GM18519 (cell line): Measurements from ENCODE around the gene MAPK4.

ENCODE experiments used
- ATAC-seq: cut with Tn5 transposase; IDR thresholded peaks from one replicate; pipeline ENCODE4 v1.9.1; 2021; ENCODE audit warnings: mild to moderate bottlenecking, moderate library complexity; ENCODE audit not compliant: unreplicated experiment, low FRiP score

MAPK4 gene

DNA sequence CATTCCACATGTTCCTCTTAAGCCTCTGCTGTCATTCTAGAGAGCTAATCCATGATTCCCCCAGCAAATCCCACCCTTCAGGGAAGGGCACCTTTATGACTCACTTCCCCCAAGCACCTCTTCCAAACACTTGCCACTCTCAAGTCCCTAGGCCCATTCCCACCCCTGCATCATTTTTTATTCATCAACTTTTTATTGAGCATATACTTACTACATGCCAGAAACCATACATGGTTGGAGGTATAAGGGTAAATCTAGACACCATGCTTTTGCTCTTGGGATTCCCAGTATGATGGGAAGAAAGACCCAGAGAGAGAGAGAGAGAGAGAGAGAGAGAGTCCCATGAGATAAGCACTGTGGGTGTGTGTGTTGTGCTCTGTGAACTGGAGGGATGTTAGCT is 87.9 kb downstream of the MAPK4 start:
- ATAC-seq: no peak

DNA sequence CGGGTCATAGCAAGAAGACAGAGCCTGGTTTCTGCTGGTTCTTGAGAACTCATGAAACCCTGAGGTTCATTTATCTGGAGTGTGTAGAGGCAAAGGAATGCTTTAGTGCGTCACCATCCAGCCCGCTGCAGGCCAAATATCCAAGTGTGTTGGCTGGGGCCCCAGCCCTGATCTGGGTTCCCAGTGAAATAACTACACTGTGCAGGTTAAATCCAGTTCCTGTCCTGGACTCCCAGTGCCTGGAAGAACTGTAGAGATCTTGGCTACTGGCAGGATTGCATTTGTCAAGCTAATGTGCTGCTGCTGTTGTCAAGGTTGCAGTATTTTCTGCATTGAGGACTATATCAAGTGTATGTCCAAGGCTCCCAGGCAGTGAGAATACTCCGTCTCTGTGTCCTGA is 89.9 kb downstream of the MAPK4 start:
- ATAC-seq: no peak

DNA sequence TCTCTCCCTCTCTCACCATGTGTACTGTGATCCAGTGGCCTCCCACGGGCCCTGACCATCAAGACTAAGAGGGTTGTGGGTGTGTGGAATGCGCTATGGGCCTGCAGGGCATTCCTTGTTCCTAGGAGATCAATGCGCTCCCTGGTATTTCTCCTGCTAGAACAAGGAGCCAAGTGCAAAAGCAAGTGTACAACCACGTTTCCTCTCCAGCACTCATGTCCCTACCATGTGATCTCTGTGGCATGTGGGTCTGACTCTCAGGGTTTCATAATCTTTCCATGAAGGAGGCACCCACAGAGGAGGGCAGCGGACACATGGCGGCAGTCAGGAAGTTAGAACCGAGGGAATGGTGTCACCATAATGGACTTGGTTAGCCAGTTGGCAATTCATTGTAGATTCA is 91.4 kb downstream of the MAPK4 start:
- ATAC-seq: no peak

DNA sequence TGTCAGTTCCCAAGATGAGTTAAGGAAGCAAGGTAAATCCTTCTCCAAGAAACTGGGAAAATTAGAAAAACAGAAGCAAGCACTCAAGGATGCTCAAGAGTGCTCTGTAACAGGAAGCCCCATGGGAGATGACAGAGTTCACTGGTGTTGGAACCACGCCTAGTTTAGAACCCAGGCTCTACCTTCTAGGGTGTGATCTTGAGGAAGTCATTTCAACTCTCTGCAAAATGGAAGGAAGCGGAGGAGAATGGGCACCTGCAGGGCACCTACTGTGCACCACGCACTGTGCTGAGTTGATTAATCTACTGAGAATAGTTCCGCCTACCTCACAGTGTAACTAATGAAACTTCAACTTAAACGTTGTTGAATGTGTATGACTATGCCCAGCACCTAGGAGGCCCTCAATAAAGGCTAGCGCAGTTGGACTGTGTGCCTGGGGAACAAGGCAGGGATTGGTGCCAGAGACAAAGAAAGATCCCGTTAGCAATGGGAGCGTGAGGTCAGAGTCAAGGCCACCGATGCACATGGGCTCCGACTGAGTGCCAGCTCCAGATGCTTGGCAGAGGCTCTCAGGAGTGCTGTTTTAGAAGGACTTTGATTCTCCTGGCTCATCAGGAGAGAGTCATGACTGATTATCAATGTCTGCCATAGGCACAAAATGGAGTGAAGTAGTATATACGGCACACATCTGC is 93.7 kb downstream of the MAPK4 start:
- ATAC-seq: no peak

DNA sequence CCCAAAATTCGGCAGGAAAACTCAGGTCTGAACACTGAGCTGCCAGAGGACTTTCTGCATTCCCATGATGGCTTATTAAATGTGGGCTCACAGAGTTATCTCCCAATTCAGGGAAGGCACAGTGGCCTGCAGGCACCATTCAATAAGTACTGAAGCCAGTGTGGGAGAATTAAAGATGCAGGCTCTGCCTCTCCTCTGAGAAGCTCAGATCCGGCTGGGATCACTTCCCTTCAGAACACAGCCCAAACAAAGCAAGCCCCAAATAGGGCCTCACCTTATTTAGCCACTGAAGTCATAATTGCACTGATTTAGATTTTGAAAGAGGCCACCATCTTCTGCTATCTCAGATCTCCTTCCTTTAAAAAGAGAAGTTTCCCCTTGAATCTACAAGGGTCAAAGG is 94.3 kb downstream of the MAPK4 start:
- ATAC-seq: no peak

DNA sequence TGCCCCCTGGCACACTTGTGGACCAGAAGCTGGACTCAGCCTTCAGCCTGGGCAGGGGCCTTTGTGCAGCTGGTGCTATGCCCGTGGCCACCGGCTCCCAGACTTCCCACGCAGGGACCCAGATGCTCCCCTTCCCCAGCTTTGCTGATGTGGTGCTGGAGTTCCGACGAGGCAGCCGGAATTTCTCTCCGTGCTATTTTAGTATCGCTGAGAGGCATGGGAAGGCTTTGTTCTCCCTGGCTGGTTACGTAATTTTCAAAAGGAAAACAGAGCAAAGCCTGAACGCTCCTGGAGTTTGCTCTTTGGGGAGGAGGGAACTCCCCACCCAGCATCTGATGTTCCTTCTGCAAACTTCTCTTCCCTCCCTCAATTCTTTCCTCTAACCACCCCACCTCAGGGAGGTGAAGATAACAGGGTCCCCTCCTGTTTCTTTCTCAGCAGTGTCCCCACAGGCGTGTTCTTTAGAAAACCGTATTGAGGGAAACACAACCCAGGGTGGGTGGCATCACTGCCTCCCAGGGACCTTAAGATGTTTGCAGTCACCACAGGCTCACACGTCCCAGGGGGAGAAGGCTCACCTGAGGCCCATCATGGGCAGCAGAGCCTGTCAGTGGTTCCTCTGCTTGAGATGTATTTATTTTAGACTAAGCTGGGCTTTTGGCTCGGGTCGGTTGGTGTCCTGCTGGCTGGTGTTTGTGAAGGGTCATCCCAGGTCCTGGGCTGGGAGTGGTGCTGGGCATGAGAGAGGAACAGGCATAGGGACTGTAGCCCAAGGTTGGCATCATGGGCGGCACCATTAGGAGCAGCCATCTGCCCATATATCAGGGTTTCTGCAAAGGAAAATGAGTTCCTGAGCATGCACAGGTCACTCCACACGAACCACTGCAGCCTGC is 95.0 kb downstream of the MAPK4 start:
- ATAC-seq: no peak

- no peak for ATAC-seq
Measured at GRCh38 chr18:50656396-50656795, 96.5 kb downstream of the MAPK4 start.

- no peak for ATAC-seq
Measured at GRCh38 chr18:50656841-50657470, 97.1 kb downstream of the MAPK4 start.

- ATAC-seq: no peak
Measured at GRCh38 chr18:50658601-50659000, 98.7 kb downstream of the MAPK4 start.

- no peak for ATAC-seq
Measured at GRCh38 chr18:50659091-50660003, 99.5 kb downstream of the MAPK4 start.

- ATAC-seq: no peak
Measured at GRCh38 chr18:50661013-50661412, 101.1 kb downstream of the MAPK4 start.

- no peak for ATAC-seq
Measured at GRCh38 chr18:50662177-50662576, 102.3 kb downstream of the MAPK4 start.

- no peak for ATAC-seq
Measured at GRCh38 chr18:50662775-50663383, 103.0 kb downstream of the MAPK4 start.

DNA sequence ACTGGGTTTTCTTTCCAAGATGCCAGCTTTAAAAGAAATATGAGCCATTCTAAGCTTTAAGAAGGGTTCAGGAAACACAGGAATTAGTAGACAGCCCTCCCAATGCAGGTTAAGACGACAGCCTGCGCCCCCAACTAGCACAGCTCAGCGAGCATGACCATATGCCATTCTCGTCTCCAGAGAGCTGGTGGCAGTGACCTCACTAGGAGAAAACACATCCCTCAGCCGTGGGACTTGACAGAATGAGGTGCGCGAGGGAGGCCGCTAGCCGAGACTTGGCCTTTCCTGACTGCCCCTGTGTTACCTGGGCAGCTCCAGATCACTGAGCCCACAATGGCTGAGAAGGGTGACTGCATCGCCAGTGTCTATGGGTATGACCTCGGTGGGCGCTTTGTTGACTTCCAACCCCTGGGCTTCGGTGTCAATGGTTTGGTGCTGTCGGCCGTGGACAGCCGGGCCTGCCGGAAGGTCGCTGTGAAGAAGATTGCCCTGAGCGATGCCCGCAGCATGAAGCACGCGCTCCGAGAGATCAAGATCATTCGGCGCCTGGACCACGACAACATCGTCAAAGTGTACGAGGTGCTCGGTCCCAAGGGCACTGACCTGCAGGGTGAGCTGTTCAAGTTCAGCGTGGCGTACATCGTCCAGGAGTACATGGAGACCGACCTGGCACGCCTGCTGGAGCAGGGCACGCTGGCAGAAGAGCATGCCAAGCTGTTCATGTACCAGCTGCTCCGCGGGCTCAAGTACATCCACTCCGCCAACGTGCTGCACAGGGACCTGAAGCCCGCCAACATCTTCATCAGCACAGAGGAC is 103.9 kb downstream of the MAPK4 start:
- ATAC-seq: no peak

GRCh38 chr18:50665015-50665414 is 105.1 kb downstream of the MAPK4 start:
- no peak for ATAC-seq

- ATAC-seq: no peak
Measured at GRCh38 chr18:50665519-50665918, 105.6 kb downstream of the MAPK4 start.

DNA sequence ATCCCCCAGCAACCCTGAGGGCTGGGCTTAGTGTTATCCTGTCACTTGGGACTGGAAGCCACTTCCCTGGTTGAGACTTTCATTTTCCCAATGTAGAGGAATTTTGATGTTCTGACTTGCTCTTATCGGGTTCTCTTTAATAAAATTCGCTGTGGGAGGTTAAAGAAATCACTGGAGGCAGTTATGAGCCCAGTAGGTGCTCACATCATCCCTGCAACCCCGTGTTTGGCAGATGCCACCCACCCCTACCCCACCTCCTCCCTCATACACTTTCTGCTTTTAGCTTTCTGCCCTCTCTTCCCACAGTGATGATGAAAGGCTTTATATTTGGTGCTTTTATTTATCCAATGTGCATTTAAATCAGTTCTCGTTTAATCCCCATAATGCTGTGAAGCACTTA is 106.6 kb downstream of the MAPK4 start:
- ATAC-seq: no peak

DNA sequence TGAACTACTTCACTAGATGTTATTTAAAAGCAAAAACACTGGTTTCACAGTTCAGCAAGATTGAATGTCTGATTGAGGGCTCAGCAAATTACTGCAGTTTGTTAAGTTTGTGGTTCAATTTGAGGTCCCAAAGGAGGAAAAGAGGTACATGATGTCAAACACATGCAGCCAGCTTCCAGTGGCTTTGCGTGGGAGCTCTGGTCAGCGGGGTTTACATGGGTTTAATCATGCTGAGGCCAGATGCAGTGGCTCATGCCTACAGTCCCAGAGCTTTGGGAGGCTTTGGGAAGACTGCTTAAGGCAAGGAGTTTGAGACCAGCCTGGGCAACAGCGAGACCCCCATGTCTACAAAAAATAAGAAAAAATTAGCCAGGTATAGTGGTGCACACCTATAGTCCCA is 111.5 kb downstream of the MAPK4 start:
- ATAC-seq: no peak

DNA sequence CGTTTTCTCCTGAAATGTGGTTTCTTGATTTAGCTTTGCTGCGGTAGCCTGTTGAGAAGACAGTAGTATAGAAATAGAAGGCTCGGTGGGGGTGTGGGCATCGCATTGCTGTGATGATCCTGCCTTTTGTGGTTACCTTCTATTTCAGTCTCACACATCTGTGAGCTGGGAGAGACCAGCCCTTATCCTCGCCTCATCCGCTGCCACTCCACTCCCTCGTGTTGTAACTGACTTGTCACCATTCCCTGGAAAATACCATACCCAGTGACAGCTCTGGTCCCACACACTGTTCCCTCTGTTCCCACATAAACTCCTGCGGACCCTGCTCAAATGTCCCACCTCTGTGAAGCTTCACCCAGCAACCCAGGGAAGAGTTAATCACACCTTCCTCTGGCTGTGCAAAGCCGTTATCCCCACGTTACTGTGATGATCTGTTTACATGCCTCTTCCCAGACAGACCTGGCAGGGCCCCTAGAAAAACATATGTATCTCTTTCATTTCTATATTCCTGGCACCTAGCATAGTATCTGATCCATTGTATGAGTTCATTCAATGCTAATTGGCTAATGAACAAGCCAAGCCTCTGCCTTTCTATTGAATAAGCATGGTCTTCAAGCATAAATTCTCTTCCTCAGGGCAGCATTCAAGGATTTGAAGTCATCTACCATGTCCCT is 114.6 kb downstream of the MAPK4 start:
- ATAC-seq: no peak
